ENCODE data around the gene MEGF8.

Gene MEGF8

DNA sequence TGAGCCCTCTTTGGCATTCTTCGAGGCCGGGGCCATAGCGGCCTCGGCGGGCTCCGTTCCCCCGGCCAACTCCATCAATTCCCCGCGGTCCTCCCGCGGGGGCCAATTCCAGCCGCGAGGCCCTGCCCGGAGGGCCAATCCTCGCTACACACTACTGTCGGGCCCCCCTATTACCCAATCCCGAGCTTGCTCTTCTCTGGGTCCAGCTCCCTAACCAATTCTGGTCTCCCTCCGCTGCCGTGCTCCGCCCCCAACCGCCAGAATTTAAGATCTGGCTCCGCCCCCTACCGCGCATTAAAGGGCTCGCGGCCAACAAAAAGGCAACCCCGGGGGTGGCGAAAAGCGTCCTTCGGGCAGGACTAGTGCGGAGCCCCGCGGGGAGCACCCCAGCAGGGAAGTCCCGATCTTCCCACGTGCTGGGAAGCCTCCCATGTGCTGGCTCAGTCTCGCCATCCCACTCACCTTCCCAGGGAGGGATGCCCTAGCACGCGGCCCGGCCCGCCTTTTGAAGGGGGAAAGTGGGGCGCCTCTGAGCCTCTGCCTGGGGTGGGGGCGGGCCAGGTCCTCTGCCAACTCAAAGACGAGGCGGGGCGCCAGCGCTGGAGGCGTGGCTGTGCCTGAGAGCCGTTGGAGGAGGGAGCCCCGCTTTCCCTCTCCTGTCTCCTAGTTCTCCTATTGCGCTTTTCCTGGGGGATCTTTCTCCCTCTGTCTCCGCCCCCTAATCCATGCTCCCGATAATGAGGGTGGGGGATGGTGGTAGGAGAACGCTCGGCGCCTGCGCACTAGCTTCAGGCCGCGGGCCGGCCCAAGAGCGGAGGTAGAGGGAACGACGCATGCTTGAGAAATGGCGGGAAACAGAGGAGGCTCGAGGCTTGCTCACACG is 98.3 kb downstream of the MEGF8 start:
- peak; percentile 68; the same call in 1 of the 2 replicates for TF ChIP-seq MAX (IDR thresholded peaks at IDR 0.05)
- no peak for TF ChIP-seq ZBTB7A (IDR thresholded peaks at IDR 0.05; ENCODE audit: low read depth)
- no peak for TF ChIP-seq YY1 (IDR thresholded peaks at IDR 0.05; ENCODE audit: low read depth)
- TF ChIP-seq, protein P1, sequence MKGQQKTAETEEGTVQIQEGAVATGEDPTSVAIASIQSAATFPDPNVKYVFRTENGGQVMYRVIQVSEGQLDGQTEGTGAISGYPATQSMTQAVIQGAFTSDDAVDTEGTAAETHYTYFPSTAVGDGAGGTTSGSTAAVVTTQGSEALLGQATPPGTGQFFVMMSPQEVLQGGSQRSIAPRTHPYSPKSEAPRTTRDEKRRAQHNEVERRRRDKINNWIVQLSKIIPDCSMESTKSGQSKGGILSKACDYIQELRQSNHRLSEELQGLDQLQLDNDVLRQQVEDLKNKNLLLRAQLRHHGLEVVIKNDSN (IDR thresholded peaks at IDR 0.05), result peak; percentile 17; the same call in 1 of the 2 replicates

DNA sequence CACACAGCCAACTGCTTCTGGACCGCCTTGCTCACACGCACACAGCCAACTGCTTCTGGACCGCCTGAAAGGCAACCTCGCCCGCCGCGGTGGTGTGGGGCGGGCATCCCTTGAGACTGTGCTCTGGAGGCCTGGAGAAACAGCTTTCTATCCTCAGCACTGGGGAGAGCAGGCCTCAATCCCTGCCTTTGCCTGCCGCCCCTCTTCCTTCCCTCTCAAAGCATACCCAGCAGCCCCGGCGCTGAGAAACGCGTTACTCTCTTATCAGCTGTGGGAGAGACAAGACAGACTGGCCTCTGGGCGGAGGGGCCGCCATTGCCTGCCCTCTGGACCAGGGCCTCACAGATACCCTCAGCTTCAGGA is 98.9 kb downstream of the MEGF8 start:
- TF ChIP-seq TAF1 (IDR thresholded peaks at IDR 0.05; ENCODE audit: low read depth) (no peak), EP300 (IDR thresholded peaks at IDR 0.05; ENCODE audit: borderline replicate concordance) (no peak), FOXM1 (IDR thresholded peaks at IDR 0.05; ENCODE audit: borderline replicate concordance, low read depth) (no peak), MAX (IDR thresholded peaks at IDR 0.05) (no peak), CEBPB (IDR thresholded peaks at IDR 0.05) (no peak), RAD21 (IDR thresholded peaks at IDR 0.05; ENCODE audit: low read depth) (no peak)

- no peak for TF ChIP-seq ZBTB7A (IDR thresholded peaks at IDR 0.05; ENCODE audit: low read depth)
- no peak for TF ChIP-seq TAF1 (IDR thresholded peaks at IDR 0.05; ENCODE audit: low read depth)
- no peak for TF ChIP-seq TEAD4 (IDR thresholded peaks at IDR 0.05)
- TF ChIP-seq, protein P1 (IDR thresholded peaks at IDR 0.05), result no peak
- TF ChIP-seq RAD21 (IDR thresholded peaks at IDR 0.05; ENCODE audit: low read depth), result no peak
Measured at GRCh38 chr19:42424712-42425131, 99.3 kb downstream of the MEGF8 start.

- TF ChIP-seq RAD21 (IDR thresholded peaks at IDR 0.05; ENCODE audit: low read depth), result no peak
- no peak for TF ChIP-seq CEBPB (IDR thresholded peaks at IDR 0.05)
- TF ChIP-seq TEAD4 (IDR thresholded peaks at IDR 0.05), result no peak
- no peak for TF ChIP-seq TCF12 (IDR thresholded peaks at IDR 0.05; ENCODE audit: low read depth)
- no peak for TF ChIP-seq REST (IDR thresholded peaks at IDR 0.05; ENCODE audit: low read depth)
- no peak for TF ChIP-seq FOXM1 (IDR thresholded peaks at IDR 0.05; ENCODE audit: borderline replicate concordance, low read depth)
- no peak for TF ChIP-seq ZBTB7A (IDR thresholded peaks at IDR 0.05; ENCODE audit: low read depth)
- TF ChIP-seq, protein P1 (IDR thresholded peaks at IDR 0.05), result no peak
Measured at GRCh38 chr19:42426643-42427042, 101.2 kb downstream of the MEGF8 start.

DNA sequence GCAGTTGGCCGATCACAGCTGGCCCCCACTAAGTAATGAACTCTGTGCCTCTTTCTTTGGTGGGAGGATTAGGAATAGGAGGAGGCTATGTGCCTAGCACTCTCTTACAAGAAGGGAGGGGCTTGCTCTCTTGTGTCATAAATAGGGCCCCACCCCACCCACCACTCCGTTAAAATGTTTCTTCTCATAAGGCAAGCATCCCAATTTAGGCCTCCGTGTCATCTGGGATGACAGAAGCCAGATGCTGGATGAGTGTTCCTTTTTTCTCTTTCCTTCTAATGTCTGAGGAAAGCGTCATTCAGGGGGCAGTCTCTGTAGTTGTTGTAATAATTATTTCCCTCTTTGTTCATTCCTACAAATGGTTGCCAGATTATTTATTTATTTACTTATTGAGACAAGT is 101.9 kb downstream of the MEGF8 start, which contains the start of gene LIPE:
Gene LIPE (minus strand): TSS at position 76 of the 400 bp plus-strand sequence. CDS start 239 bp downstream, outside the sequence.
- TF ChIP-seq EGR1 (IDR thresholded peaks at IDR 0.05), result no peak
- no peak for TF ChIP-seq YY1 (IDR thresholded peaks at IDR 0.05; ENCODE audit: low read depth)
- TF ChIP-seq MAX (IDR thresholded peaks at IDR 0.05), result no peak

Measured in Ishikawa (cell line).